HG02763 (cell line): ENCODE results near the gene DPP3.

Source experiments
- ATAC-seq: cut with Tn5 transposase; IDR thresholded peaks from one replicate; pipeline ENCODE4 v1.9.1; 2021; ENCODE audit warnings: mild to moderate bottlenecking, moderate library complexity; ENCODE audit not compliant: unreplicated experiment

DPP3 gene

GRCh38 chr11:66550887-66551286 lies 70.7 kb downstream of the DPP3 start:
- ATAC-seq: no peak

GRCh38 chr11:66554602-66555001 lies 74.4 kb downstream of the DPP3 start:
- no peak for ATAC-seq

- ATAC-seq: no peak
Observed at GRCh38 chr11:66555416-66555815, 75.2 kb downstream of the DPP3 start.

GRCh38 chr11:66556086-66556485 lies 75.9 kb downstream of the DPP3 start:
- no peak for ATAC-seq

- no peak for ATAC-seq
Observed at GRCh38 chr11:66557733-66558326, 77.6 kb downstream of the DPP3 start.
